ENCODE data around the gene CLDN5. TPM values are rescaled to one million over a fixed set of nuclear protein-coding genes. Genes with fewer than 3 reads are reported as not detected.

Gene CLDN5
- total and polyA plus RNA-seq, 2 experiments from 2014 or later = 2.0 to 3.2 TPM

DNA sequence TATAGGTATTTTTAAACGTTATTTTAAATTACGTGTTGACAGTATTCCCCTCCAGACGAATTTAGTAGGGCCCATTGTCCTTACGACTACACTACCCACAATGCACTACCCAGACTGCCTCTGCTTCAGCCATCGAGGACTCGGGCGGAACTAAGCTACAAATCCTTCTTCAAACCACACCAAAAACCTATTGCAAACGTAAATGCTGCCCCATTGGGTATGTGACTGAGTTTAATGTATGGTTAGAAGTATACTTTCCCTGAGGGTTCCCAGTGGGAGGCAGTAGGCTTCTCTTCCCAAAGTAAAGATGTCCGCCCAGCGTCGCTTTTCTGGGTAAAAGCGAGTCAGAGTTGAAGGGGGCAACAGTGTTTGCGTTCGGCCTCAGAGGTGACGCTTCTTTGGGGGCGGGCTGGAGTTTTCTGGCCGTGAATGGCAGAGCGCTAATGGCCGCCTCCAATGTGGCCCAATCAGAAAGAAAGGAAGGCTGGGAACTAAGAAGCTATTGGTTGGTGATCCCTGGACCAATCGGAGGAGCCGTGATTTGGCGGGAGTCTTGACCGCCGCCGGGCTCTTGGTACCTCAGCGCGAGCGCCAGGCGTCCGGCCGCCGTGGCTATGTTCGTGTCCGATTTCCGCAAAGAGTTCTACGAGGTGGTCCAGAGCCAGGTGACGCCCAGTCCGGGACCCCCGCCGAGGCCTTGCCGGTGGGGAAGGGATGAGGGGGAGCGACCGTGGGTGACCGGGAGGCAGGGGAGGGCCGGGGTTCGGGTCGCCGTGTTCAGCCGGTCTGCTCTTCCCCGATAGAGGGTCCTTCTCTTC lies 44.6 kb downstream of the CLDN5 start, which contains the start of gene CDC45:
Gene CDC45 (plus strand): TSS at position 566 of the 818 bp plus-strand sequence. CDS start 49 bp downstream, at position 615.
- H3K9me3 Mint-ChIP-seq = no peaks in the 10 kb centered on the region
- TF ChIP-seq, protein P1, sequence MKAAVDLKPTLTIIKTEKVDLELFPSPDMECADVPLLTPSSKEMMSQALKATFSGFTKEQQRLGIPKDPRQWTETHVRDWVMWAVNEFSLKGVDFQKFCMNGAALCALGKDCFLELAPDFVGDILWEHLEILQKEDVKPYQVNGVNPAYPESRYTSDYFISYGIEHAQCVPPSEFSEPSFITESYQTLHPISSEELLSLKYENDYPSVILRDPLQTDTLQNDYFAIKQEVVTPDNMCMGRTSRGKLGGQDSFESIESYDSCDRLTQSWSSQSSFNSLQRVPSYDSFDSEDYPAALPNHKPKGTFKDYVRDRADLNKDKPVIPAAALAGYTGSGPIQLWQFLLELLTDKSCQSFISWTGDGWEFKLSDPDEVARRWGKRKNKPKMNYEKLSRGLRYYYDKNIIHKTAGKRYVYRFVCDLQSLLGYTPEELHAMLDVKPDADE (IDR thresholded peaks at IDR 0.05) = peak; percentile 74; the same call in 1 of the 2 replicates
- TF ChIP-seq, protein P2, sequence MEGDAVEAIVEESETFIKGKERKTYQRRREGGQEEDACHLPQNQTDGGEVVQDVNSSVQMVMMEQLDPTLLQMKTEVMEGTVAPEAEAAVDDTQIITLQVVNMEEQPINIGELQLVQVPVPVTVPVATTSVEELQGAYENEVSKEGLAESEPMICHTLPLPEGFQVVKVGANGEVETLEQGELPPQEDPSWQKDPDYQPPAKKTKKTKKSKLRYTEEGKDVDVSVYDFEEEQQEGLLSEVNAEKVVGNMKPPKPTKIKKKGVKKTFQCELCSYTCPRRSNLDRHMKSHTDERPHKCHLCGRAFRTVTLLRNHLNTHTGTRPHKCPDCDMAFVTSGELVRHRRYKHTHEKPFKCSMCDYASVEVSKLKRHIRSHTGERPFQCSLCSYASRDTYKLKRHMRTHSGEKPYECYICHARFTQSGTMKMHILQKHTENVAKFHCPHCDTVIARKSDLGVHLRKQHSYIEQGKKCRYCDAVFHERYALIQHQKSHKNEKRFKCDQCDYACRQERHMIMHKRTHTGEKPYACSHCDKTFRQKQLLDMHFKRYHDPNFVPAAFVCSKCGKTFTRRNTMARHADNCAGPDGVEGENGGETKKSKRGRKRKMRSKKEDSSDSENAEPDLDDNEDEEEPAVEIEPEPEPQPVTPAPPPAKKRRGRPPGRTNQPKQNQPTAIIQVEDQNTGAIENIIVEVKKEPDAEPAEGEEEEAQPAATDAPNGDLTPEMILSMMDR (conservative IDR thresholded peaks at IDR 0.05; ENCODE audit: low read depth in 2 of 2) = no peak
- TF ChIP-seq CREB1 (CRISPR knock-in tag; IDR thresholded peaks at IDR 0.05; ENCODE audit: low read depth) (peak; percentile 80), ZNF114 (CRISPR knock-in tag; IDR thresholded peaks at IDR 0.05) (0 out of 2 replicates have a peak, but pooled peaks have one; percentile 62), EZH2phosphoT487 (IDR thresholded peaks at IDR 0.05; ENCODE audit: unreplicated experiment) (no peak), POLR2AphosphoS5 (IDR thresholded peaks at IDR 0.05; ENCODE audit: low read depth) (peak; percentile 67), NANOG (IDR thresholded peaks at IDR 0.05; ENCODE audit: borderline replicate concordance) (peak; percentile 14; the same call in 1 of the 2 replicates), STAT1 (IDR thresholded peaks at IDR 0.05; ENCODE audit: unreplicated experiment) (no peak)
- peaks cover 50% of the 10 kb centered on the region for H3K79me2 ChIP-seq (replicated peaks; ENCODE audit: insufficient read depth)

DNA sequence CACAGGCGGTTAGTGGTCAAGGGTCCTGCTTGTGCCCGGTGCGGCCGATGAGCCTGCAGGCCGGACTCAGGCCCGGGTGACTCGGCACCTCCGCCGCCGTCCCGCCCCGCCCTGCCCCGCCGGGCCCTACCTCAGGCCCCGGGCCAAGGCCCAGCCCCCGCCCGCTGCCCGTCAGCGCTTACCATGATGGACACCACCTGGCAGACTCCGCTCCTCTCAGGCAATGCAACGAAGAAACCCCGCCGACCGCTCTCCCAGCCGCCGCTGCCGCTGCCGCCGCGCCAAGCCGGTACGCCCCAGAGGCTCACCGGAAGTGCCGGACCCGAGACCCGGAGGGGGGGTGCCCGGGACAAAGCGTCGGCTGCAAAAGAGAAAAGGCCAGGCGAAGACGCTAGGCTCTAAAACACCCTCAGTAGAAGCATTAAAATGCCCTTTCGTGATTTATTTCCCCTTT lies 45.3 kb downstream of the CLDN5 start, which contains the start of gene UFD1:
Gene UFD1 (minus strand): TSS at position 293 of the 454 bp plus-strand sequence. CDS start 108 bp downstream, at position 185.
- Mint-ChIP-seq H3K4me3 (peak within 1 kb of the TSS; percentile 97), H3K27me3 (ENCODE audit: insufficient read depth, low read depth, poor library complexity) (peaks cover 3% of the 10 kb centered on the region), H3K27ac (peak within 1 kb of the TSS; percentile 100), H3K36me3 (ENCODE audit: low read depth) (peaks cover 20% of the 10 kb centered on the region), H3K9me3 (no peaks in the 10 kb centered on the region), H3K4me1 (peaks cover 17% of the 10 kb centered on the region)
- H3F3A ChIP-seq (replicated peaks; ENCODE audit: low read depth) = no peaks in the 10 kb centered on the region
- DNase-seq (ENCODE audit: low spot score) (peak; percentile 92), ATAC-seq (peak; percentile 82)
- H2AFZ ChIP-seq = peak within 1 kb of the TSS; percentile 44; the same call in 1 of the 2 replicates
- H3K27me3 ChIP-seq (ENCODE audit: insufficient read depth) = no peaks in the 10 kb centered on the region
- peaks cover 16% of the 10 kb centered on the region for H3K36me3 ChIP-seq (ENCODE audit: insufficient read depth)
- peak within 1 kb of the TSS; percentile 98 for H3K4me2 ChIP-seq
- H3K9me2 ChIP-seq (ENCODE audit: insufficient read depth) = no peaks in the 10 kb centered on the region
- H3K4me1 ChIP-seq (ENCODE audit: insufficient read depth) = peaks cover 13% of the 10 kb centered on the region
- H3K79me2 ChIP-seq (replicated peaks; ENCODE audit: insufficient read depth) = peaks cover 53% of the 10 kb centered on the region
- peak within 1 kb of the TSS; percentile 89 for H3K27ac ChIP-seq (ENCODE audit: low read depth)
- H3K4me3 ChIP-seq = peak within 1 kb of the TSS; percentile 55
- H4K20me1 ChIP-seq (replicated peaks; ENCODE audit: insufficient read depth) = peaks cover 37% of the 10 kb centered on the region
- TF ChIP-seq POLR2AphosphoS5 (IDR thresholded peaks at IDR 0.05; ENCODE audit: low read depth) = peak; percentile 69
- no peak for TF ChIP-seq EZH2 (IDR thresholded peaks at IDR 0.05; ENCODE audit: low read depth, unreplicated experiment)
- TF ChIP-seq NANOG (IDR thresholded peaks at IDR 0.05; ENCODE audit: borderline replicate concordance) = no peak
- no peak for TF ChIP-seq ZNF114 (CRISPR knock-in tag; IDR thresholded peaks at IDR 0.05)
- TF ChIP-seq, protein P3, sequence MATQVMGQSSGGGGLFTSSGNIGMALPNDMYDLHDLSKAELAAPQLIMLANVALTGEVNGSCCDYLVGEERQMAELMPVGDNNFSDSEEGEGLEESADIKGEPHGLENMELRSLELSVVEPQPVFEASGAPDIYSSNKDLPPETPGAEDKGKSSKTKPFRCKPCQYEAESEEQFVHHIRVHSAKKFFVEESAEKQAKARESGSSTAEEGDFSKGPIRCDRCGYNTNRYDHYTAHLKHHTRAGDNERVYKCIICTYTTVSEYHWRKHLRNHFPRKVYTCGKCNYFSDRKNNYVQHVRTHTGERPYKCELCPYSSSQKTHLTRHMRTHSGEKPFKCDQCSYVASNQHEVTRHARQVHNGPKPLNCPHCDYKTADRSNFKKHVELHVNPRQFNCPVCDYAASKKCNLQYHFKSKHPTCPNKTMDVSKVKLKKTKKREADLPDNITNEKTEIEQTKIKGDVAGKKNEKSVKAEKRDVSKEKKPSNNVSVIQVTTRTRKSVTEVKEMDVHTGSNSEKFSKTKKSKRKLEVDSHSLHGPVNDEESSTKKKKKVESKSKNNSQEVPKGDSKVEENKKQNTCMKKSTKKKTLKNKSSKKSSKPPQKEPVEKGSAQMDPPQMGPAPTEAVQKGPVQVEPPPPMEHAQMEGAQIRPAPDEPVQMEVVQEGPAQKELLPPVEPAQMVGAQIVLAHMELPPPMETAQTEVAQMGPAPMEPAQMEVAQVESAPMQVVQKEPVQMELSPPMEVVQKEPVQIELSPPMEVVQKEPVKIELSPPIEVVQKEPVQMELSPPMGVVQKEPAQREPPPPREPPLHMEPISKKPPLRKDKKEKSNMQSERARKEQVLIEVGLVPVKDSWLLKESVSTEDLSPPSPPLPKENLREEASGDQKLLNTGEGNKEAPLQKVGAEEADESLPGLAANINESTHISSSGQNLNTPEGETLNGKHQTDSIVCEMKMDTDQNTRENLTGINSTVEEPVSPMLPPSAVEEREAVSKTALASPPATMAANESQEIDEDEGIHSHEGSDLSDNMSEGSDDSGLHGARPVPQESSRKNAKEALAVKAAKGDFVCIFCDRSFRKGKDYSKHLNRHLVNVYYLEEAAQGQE (IDR thresholded peaks at IDR 0.05; ENCODE audit: unreplicated experiment) = no peak

More for the DNA sequence above, 44.6 kb downstream of the CLDN5 start, which contains the start of gene CDC45:
- H3K4me1 ChIP-seq (ENCODE audit: insufficient read depth) = peaks cover 13% of the 10 kb centered on the region
- H2AFZ ChIP-seq = peak within 1 kb of the TSS; percentile 44; the same call in 1 of the 2 replicates
- peak within 1 kb of the TSS; percentile 98 for H3K4me2 ChIP-seq
- Mint-ChIP-seq H3K36me3 (ENCODE audit: low read depth) (peaks cover 22% of the 10 kb centered on the region), H3K27ac (peak within 1 kb of the TSS; percentile 100), H3K4me3 (peak within 1 kb of the TSS; percentile 97), H3K27me3 (ENCODE audit: insufficient read depth, low read depth, poor library complexity) (peaks cover 3% of the 10 kb centered on the region), H3K4me1 (peaks cover 17% of the 10 kb centered on the region)
- no peaks in the 10 kb centered on the region for H3K27me3 ChIP-seq (ENCODE audit: insufficient read depth)
- H3K27ac ChIP-seq (ENCODE audit: low read depth) = peak within 1 kb of the TSS; percentile 89
- ATAC-seq (peak; percentile 91), DNase-seq (ENCODE audit: low spot score) (peak; percentile 99)
- peak within 1 kb of the TSS; percentile 55 for H3K4me3 ChIP-seq
- H4K20me1 ChIP-seq (replicated peaks; ENCODE audit: insufficient read depth) = peaks cover 37% of the 10 kb centered on the region
- no peaks in the 10 kb centered on the region for H3F3A ChIP-seq (replicated peaks; ENCODE audit: low read depth)
- H3K9me2 ChIP-seq (ENCODE audit: insufficient read depth) = no peaks in the 10 kb centered on the region
- peaks cover 19% of the 10 kb centered on the region for H3K36me3 ChIP-seq (ENCODE audit: insufficient read depth)
